H9 (cell line): ENCODE results near the gene CXCL6. TPM values are rescaled to one million over a fixed set of nuclear protein-coding genes. Genes with fewer than 3 reads are reported as not detected.

ENCODE experiments used
- DNase-seq: peaks from one replicate; pipeline ENCODE4 v3.0.0-alpha.2; 2017
- H2AFZ ChIP-seq: one replicate; pipeline ENCODE4 v1.6.1; 2013; ENCODE audit warnings: mild to moderate bottlenecking, low read length, control low read depth, moderate library complexity
- H2AK5ac ChIP-seq: 2 replicates; pipeline ENCODE4 v1.6.1; 2013; ENCODE audit warnings: low read length, control low read depth, mixed read lengths; ENCODE audit not compliant: insufficient read length
- H2BK120ac ChIP-seq: one replicate; pipeline ENCODE4 v1.6.1; 2013; ENCODE audit warnings: low read depth, mild to moderate bottlenecking, low read length, control low read depth, inconsistent platforms; ENCODE audit not compliant: poor library complexity, severe bottlenecking
- H2BK12ac ChIP-seq: 2 replicates; pipeline ENCODE4 v1.6.1; 2013; ENCODE audit warnings: low read length, control low read depth, mixed read lengths, low read depth; ENCODE audit not compliant: insufficient read length
- H2BK15ac ChIP-seq: 2 replicates; pipeline ENCODE4 v1.6.1; 2013; ENCODE audit warnings: low read depth, low read length, control low read depth
- H2BK20ac ChIP-seq: one replicate; pipeline ENCODE4 v1.6.1; 2013; ENCODE audit warnings: low read depth, mild to moderate bottlenecking, low read length, control low read depth, inconsistent platforms; ENCODE audit not compliant: poor library complexity, severe bottlenecking
- H2BK5ac ChIP-seq: 2 replicates; pipeline ENCODE4 v1.6.1; 2013; ENCODE audit warnings: low read length, control low read depth, mixed read lengths; ENCODE audit not compliant: insufficient read length
- H3K14ac ChIP-seq: 2 replicates; pipeline ENCODE4 v1.6.1; 2013; ENCODE audit warnings: low read length, control low read depth; ENCODE audit not compliant: insufficient read depth
- H3K18ac ChIP-seq: 2 replicates; pipeline ENCODE4 v1.6.1; 2013; ENCODE audit warnings: low read depth, mild to moderate bottlenecking, mixed read lengths, low read length, control low read depth; ENCODE audit not compliant: insufficient read length
- H3K23ac ChIP-seq: 2 replicates; pipeline ENCODE4 v1.6.1; 2013; ENCODE audit warnings: low read length, control low read depth, mixed read lengths, low read depth; ENCODE audit not compliant: insufficient read length
- H3K23me2 ChIP-seq: 2 replicates; pipeline ENCODE4 v1.6.1; 2013; ENCODE audit warnings: low read depth, mild to moderate bottlenecking, mixed read lengths, low read length, control low read depth; ENCODE audit not compliant: insufficient read length, poor library complexity, severe bottlenecking
- H3K27ac ChIP-seq: 2 replicates; pipeline ENCODE4 v1.5.1; 2013; ENCODE audit warnings: low read length, control low read depth, mixed read lengths, low read depth; ENCODE audit not compliant: insufficient read length
- H3K27me3 ChIP-seq: 2 replicates; pipeline ENCODE4 v1.6.1; 2013; ENCODE audit warnings: low read length, control low read depth, inconsistent platforms; ENCODE audit not compliant: insufficient read depth
- H3K4ac ChIP-seq: 2 replicates; pipeline ENCODE4 v1.6.1; 2013; ENCODE audit warnings: low read depth, mild to moderate bottlenecking, control low read depth, inconsistent platforms, low read length, moderate library complexity
- H3K4me1 ChIP-seq: 2 replicates; pipeline ENCODE4 v1.6.1; 2013; ENCODE audit warnings: low read length, control low read depth, inconsistent platforms; ENCODE audit not compliant: insufficient read depth
- H3K4me2 ChIP-seq: 2 replicates; pipeline ENCODE4 v1.6.1; 2013; ENCODE audit warnings: low read length, control low read depth, mixed read lengths; ENCODE audit not compliant: insufficient read length, insufficient read depth
- H3K56ac ChIP-seq: 2 replicates; pipeline ENCODE4 v1.6.1; 2013; ENCODE audit warnings: low read depth, mild to moderate bottlenecking, mixed read lengths, low read length, control low read depth; ENCODE audit not compliant: insufficient read length
- H3K79me1 ChIP-seq: 2 replicates; pipeline ENCODE4 v1.6.1; 2013; ENCODE audit warnings: low read depth, mild to moderate bottlenecking, moderate library complexity, low read length, control low read depth, inconsistent platforms; ENCODE audit not compliant: insufficient read depth, poor library complexity, severe bottlenecking
- H3K79me2 ChIP-seq: 2 replicates; pipeline ENCODE4 v1.6.1; 2013; ENCODE audit warnings: low read length, control low read depth, inconsistent platforms; ENCODE audit not compliant: insufficient read depth
- H3K9ac ChIP-seq: 2 replicates; pipeline ENCODE4 v1.6.1; 2013; ENCODE audit warnings: low read length, control low read depth, mixed read lengths; ENCODE audit not compliant: insufficient read length; ENCODE audit errors: extremely low read depth
- H3K9me3 ChIP-seq: one replicate; pipeline ENCODE4 v1.6.1; 2013; ENCODE audit warnings: low read depth, low read length, inconsistent platforms; ENCODE audit not compliant: control insufficient read depth
- H3T11ph ChIP-seq: one replicate; pipeline ENCODE4 v1.6.1; 2013; ENCODE audit warnings: mild to moderate bottlenecking, low read length, control low read depth, inconsistent platforms
- H4K20me1 ChIP-seq: one replicate; pipeline ENCODE4 v1.6.1; 2013; ENCODE audit not compliant: control insufficient read depth, insufficient read length, insufficient read depth
- H4K5ac ChIP-seq: 2 replicates; pipeline ENCODE4 v1.6.1; 2013; ENCODE audit warnings: low read depth, mild to moderate bottlenecking, mixed read lengths, low read length, control low read depth; ENCODE audit not compliant: insufficient read length
- H4K8ac ChIP-seq: replicated peaks from 2 replicates; pipeline ENCODE4 v1.6.1; 2013; ENCODE audit warnings: low read length, control low read depth, mixed read lengths, low read depth; ENCODE audit not compliant: insufficient read length
- H4K91ac ChIP-seq: 2 replicates; pipeline ENCODE4 v1.6.1; 2013; ENCODE audit warnings: low read depth, mild to moderate bottlenecking, moderate library complexity, mixed read lengths, low read length, control low read depth; ENCODE audit not compliant: insufficient read length
- H3K27ac Mint-ChIP-seq, 3 experiments: 2 replicates in 2 of 3; 3 replicates in 1 of 3; pipeline ENCODE4 v1.8.0; 2020 to 2021; ENCODE audit warnings: mixed read lengths in 3 of 3, mild to moderate bottlenecking in 1 of 3, moderate library complexity in 1 of 3
- H3K27me3 Mint-ChIP-seq: 2 replicates; pipeline ENCODE4 v1.8.0; 2021; ENCODE audit warnings: low read depth, mild to moderate bottlenecking, moderate library complexity, mixed read lengths
- H3K36me3 Mint-ChIP-seq, 3 experiments: 2 replicates in 2 of 3; 3 replicates in 1 of 3; pipeline ENCODE4 v1.8.0; 2020 to 2021; ENCODE audit warnings: low read depth in 3 of 3, mixed read lengths in 3 of 3; ENCODE audit not compliant: insufficient read depth in 1 of 3
- H3K4me1 Mint-ChIP-seq, 2 experiments: 2 replicates each; pipeline ENCODE4 v1.8.0; 2020; ENCODE audit warnings: mixed read lengths in 2 of 2
- H3K4me3 Mint-ChIP-seq, 2 experiments: 2 replicates in 1 of 2; 3 replicates in 1 of 2; pipeline ENCODE4 v1.8.0; 2020 to 2021; ENCODE audit warnings: mild to moderate bottlenecking in 2 of 2, mixed read lengths in 2 of 2, moderate library complexity in 1 of 2
- H3K9me3 Mint-ChIP-seq, 2 experiments: 2 replicates in 1 of 2; 3 replicates in 1 of 2; pipeline ENCODE4 v1.8.0; 2020; ENCODE audit warnings: mild to moderate bottlenecking in 2 of 2, mixed read lengths in 2 of 2, moderate library complexity in 1 of 2
- CTCF ChIP-seq: fragments of 200-600 bp; sonication (generic); conservative IDR thresholded peaks from 3 replicates; pipeline ENCODE4 v1.8.0; 2021; ENCODE audit warnings: antibody characterized with exemption, mild to moderate bottlenecking
- WGBS: extraction: QIAGEN DNeasy Blood & Tissue Kit; methylation state at CpG from one replicate; pipeline ENCODE4 v1.1.7; 2013; ENCODE audit warnings: missing lambda C conversion rate, low lambda C conversion rate, mixed read lengths; ENCODE audit not compliant: insufficient read length; ENCODE audit errors: extremely low coverage; 5-methylcytosine and 5-hydroxymethylcytosine counted together
- total RNA-seq: library from RNA; stranded (reverse); gene quantifications from 2 replicates; pipeline ENCODE4 v1.2.1, GENCODE V29; 2021

Gene CXCL6
- total RNA-seq, 1 experiment from 2014 or later, result 0.85 TPM

GRCh38 chr4:73821325-73821724, 15.2 kb upstream of the CXCL6 start:
- peaks cover 7 to 8% of the 10 kb centered on the region in 2 experiments for H3K4me1 Mint-ChIP-seq
- no peak for DNase-seq
- Histone ChIP-seq H2BK15ac (no peak overlapping the region), H4K8ac (no peak overlapping the region), H2BK5ac (no peak overlapping the region), H3T11ph (no peak overlapping the region), H3K14ac (no peak overlapping the region), H3K27me3 (no peaks in the 10 kb centered on the region), H3K9me3 (no peaks in the 10 kb centered on the region), H4K91ac (no peak overlapping the region), H2AK5ac (no peak overlapping the region), H2BK20ac (no peak overlapping the region), H3K4me2 (no peak overlapping the region), H3K9ac (no peak overlapping the region), H4K5ac (no peak overlapping the region), H2BK120ac (no peak overlapping the region), H3K4ac (no peak overlapping the region), H4K20me1 (no peaks in the 10 kb centered on the region), H3K27ac (no peak overlapping the region), H2BK12ac (no peak overlapping the region), H3K18ac (no peak overlapping the region), H3K23me2 (no peaks in the 10 kb centered on the region), H3K79me2 (no peaks in the 10 kb centered on the region), H3K4me1 (peaks cover 2% of the 10 kb centered on the region; the same call in 1 of the 2 replicates), H3K56ac (no peak overlapping the region), H3K79me1 (no peaks in the 10 kb centered on the region), H3K23ac (no peak overlapping the region), H2AFZ (no peak overlapping the region)
- WGBS, result no CpG with 5 or more reads among the region's 4 CpGs
- H3K9me3 Mint-ChIP-seq, result no peaks in the 10 kb centered on the region
- H3K36me3 Mint-ChIP-seq, result no peaks in the 10 kb centered on the region; a peak in 1 of 7 replicates
- H3K4me3 Mint-ChIP-seq, result no peak overlapping the region
- no peak for TF ChIP-seq CTCF
- no peak overlapping the region for H3K27ac Mint-ChIP-seq
- no peaks in the 10 kb centered on the region for H3K27me3 Mint-ChIP-seq
